Fibroblast of lung (primary cell): Measurements from ENCODE around the gene FARP1. TPM values are rescaled to one million over a fixed set of nuclear protein-coding genes. Genes with fewer than 3 reads are reported as not detected.

Experiments
- DNase-seq, 2 donors: peaks; one replicate each; pipeline versions ENCODE4 v3.0.0 to v3.0.0-alpha.2; 2010; ENCODE audit warnings: low read depth in 2 of 2
- H2AFZ ChIP-seq: 2 replicates; pipeline ENCODE4 v1.5.1; 2012; ENCODE audit warnings: low read length, control low read depth, inconsistent platforms
- H3K27ac ChIP-seq: 2 replicates; pipeline ENCODE4 v1.5.1; 2011; ENCODE audit warnings: low read length, control low read depth; ENCODE audit not compliant: insufficient read depth
- H3K27me3 ChIP-seq: 2 replicates; pipeline ENCODE4 v1.5.1; 2011; ENCODE audit warnings: mild to moderate bottlenecking, low read length; ENCODE audit not compliant: control insufficient read depth, insufficient read depth
- H3K36me3 ChIP-seq: 2 replicates; pipeline ENCODE4 v1.5.1; 2011; ENCODE audit warnings: low read length; ENCODE audit not compliant: control insufficient read depth, insufficient read depth
- H3K4me1 ChIP-seq: 2 replicates; pipeline ENCODE4 v1.5.1; 2011; ENCODE audit warnings: low read length; ENCODE audit not compliant: control insufficient read depth, insufficient read depth; ENCODE audit errors: extremely low read depth
- H3K4me2 ChIP-seq: 2 replicates; pipeline ENCODE4 v1.5.1; 2011; ENCODE audit warnings: low read length, control low read depth; ENCODE audit not compliant: insufficient read depth; ENCODE audit errors: extremely low read depth
- H3K4me3 ChIP-seq, 4 experiments: fragments of 200-600 bp in 1 of 4; sonication (generic) in 1 of 4; replicated peaks in 1 of 4; 2 replicates each; pipeline ENCODE4 v1.5.1; 2011 to 2016; ENCODE audit warnings: low read length in 4 of 4, low read depth in 3 of 4, mild to moderate bottlenecking in 3 of 4, control low read depth in 2 of 4, inconsistent platforms in 1 of 4, mixed read lengths in 1 of 4; ENCODE audit not compliant: insufficient read depth in 1 of 4; ENCODE audit errors: control extremely low read depth in 1 of 4
- H3K79me2 ChIP-seq: 2 replicates; pipeline ENCODE4 v1.5.1; 2012; ENCODE audit warnings: mild to moderate bottlenecking, low read length, inconsistent platforms; ENCODE audit not compliant: control insufficient read depth, insufficient read depth
- H3K9ac ChIP-seq: 2 replicates; pipeline ENCODE4 v1.5.1; 2011; ENCODE audit warnings: mild to moderate bottlenecking, low read length, control low read depth; ENCODE audit not compliant: insufficient read depth
- H3K9me3 ChIP-seq: 2 replicates; pipeline ENCODE4 v1.5.1; 2012; ENCODE audit warnings: low read depth, low read length; ENCODE audit not compliant: control insufficient read depth, insufficient read depth
- H4K20me1 ChIP-seq: 2 replicates; pipeline ENCODE4 v1.5.1; 2011; ENCODE audit warnings: low read length; ENCODE audit not compliant: control insufficient read depth, insufficient read depth; ENCODE audit errors: extremely low read depth
- EZH2 ChIP-seq: IDR thresholded peaks from 2 replicates; pipeline ENCODE4 v1.5.1; 2012; ENCODE audit warnings: low read length, control low read depth, mild to moderate bottlenecking; ENCODE audit errors: missing control alignments
- polyA plus RNA-seq, 2 donors: library from polyadenylated mRNA; depleted of rRNA in 1 of 2; stranded (reverse) in 1 of 2; unstranded in 1 of 2; fragments of >200 nt; gene quantifications; 2 replicates each; pipeline ENCODE4 v1.2.1, GENCODE V29; 2011 to 2012; ENCODE audit warnings: missing spikeins in 1 of 2
- total RNA-seq: library from RNA; depleted of rRNA; stranded (reverse); fragments of >200 nt; gene quantifications from 2 replicates; pipeline ENCODE4 v1.2.1, GENCODE V29; 2014
- TF ChIP-seq, protein P1 (sequence below), 2 donors: IDR thresholded peaks in 1 of 2; conservative IDR thresholded peaks in 1 of 2; 1 replicate in 1 of 2; 2 replicates in 1 of 2; pipeline ENCODE4 v1.5.1; 2011 to 2012; ENCODE audit warnings: low read length in 2 of 2, control low read depth in 1 of 2, inconsistent platforms in 1 of 2, low read depth in 1 of 2, mild to moderate bottlenecking in 1 of 2

Gene FARP1
- total and polyA plus RNA-seq, 2 donors (not counting 1 experiment from before 2014, with no cell fraction given), result 50.9 to 199 TPM

DNA sequence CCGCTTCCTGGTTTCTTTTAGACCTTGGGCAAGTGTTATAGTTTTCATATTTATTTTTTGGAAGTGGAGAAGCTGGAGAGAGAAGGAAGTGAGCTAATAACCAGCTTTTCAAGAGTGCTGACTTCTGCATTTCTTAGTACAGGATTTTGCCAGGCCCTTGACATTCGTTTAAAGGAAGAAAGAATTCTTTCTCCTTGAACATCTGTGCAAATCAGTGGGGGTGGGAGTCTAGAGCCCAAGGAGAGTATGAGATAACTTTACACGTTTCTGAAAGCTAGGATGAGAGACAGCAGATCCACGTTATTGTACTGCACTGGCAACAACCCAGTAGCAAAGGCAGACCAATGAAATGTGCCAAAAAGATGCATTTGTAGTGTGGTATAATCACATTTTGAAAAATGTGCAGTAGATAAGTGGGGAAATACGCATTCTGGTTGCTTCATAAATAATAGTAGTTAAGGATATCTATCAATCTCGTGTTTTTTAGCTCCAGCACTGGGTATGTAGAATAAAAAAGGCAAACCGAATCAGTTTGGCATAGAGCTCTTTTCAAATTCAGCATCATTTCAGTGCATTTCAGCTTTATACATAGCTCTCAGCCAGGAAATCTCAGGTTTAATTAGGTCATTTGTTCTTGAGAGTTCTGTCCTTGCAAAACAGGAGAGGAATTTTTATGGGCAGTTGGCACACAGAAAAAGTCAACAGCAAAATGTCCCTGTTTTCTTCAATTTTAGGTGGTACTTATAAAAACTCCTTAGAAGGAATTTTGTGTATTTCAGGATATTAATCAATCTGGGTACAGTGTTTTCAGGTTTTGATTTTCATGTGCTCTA, 29.9 kb downstream of the FARP1 start:
- Histone ChIP-seq H3K79me2 (peaks cover 65% of the 10 kb centered on the region), H3K27me3 (no peaks in the 10 kb centered on the region), H2AFZ (no peak overlapping the region), H3K4me1 (peaks cover 29% of the 10 kb centered on the region), H3K4me3 (peak overlapping the region in 3 of 4 experiments; percentile 6 to 18 (median 9)), H3K9ac (peak overlapping the region; percentile 58), H3K4me2 (peak overlapping the region; percentile 80), H3K9me3 (no peaks in the 10 kb centered on the region), H3K27ac (peak overlapping the region; percentile 79), H3K36me3 (no peaks in the 10 kb centered on the region), H4K20me1 (no peaks in the 10 kb centered on the region)
- TF ChIP-seq, protein P1, sequence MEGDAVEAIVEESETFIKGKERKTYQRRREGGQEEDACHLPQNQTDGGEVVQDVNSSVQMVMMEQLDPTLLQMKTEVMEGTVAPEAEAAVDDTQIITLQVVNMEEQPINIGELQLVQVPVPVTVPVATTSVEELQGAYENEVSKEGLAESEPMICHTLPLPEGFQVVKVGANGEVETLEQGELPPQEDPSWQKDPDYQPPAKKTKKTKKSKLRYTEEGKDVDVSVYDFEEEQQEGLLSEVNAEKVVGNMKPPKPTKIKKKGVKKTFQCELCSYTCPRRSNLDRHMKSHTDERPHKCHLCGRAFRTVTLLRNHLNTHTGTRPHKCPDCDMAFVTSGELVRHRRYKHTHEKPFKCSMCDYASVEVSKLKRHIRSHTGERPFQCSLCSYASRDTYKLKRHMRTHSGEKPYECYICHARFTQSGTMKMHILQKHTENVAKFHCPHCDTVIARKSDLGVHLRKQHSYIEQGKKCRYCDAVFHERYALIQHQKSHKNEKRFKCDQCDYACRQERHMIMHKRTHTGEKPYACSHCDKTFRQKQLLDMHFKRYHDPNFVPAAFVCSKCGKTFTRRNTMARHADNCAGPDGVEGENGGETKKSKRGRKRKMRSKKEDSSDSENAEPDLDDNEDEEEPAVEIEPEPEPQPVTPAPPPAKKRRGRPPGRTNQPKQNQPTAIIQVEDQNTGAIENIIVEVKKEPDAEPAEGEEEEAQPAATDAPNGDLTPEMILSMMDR (conservative IDR thresholded peaks at IDR 0.05 in 1 of 2, IDR thresholded peaks at IDR 0.05 in 1 of 2; ENCODE audit: low read depth in 1 of 2, low read length in 2 of 2), result no peak
- no peak for TF ChIP-seq EZH2
- peak; percentile 49 to 62 for DNase-seq

DNA sequence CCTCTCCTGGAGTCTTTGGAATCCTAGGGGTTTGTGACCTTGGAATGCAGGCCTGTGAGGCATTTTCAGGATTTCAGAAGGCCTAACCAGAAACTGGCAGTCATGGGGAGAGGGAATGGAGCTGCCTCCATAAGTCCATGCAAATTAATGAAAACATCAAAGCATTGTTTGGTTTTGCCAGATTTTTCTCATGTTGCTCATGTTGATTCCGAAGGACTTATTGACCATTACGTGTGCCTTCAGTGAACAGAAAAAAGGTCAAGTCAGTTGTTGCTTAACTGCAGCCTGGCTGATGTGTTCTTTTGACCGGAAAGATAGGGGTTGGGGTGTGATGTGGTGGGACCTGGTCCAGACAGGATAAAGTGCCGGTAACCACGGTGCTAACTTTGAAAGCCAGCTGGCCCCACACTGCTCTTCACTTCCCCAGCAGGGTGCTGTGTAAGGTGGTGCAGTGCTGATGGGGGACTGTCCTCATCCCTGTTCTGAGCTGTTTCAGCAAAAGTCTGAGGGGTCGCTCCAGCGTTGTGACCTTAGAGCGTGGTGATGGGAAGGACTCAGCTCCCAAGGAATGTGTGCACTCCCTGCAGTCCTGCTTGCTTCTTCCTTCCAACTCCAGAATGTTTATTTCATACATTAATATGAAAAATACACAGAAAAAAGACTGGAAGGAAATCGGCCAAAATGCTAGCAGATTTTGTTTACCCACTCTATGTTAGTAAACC, 30.7 kb downstream of the FARP1 start:
- peak overlapping the region; percentile 46 for H3K9ac ChIP-seq
- H3K27ac ChIP-seq, result peak overlapping the region; percentile 79
- H3K4me2 ChIP-seq, result peak overlapping the region; percentile 80
- peak; percentile 99 to 100 for DNase-seq
- TF ChIP-seq, protein P1 (conservative IDR thresholded peaks at IDR 0.05 in 1 of 2, IDR thresholded peaks at IDR 0.05 in 1 of 2; ENCODE audit: low read depth in 1 of 2, low read length in 2 of 2), result peak in 1 of 2 donors; percentile 6
- no peak for TF ChIP-seq EZH2
- H3K4me3 ChIP-seq, result peak overlapping the region in 2 of 4 experiments; percentile 6 to 46
- no peak overlapping the region for H2AFZ ChIP-seq
- H3K4me1 ChIP-seq, result peaks cover 29% of the 10 kb centered on the region
- H3K9me3 ChIP-seq, result no peaks in the 10 kb centered on the region
- H3K27me3 ChIP-seq, result no peaks in the 10 kb centered on the region
- H3K36me3 ChIP-seq, result no peaks in the 10 kb centered on the region
- H4K20me1 ChIP-seq, result no peaks in the 10 kb centered on the region
- H3K79me2 ChIP-seq, result peaks cover 65% of the 10 kb centered on the region

DNA sequence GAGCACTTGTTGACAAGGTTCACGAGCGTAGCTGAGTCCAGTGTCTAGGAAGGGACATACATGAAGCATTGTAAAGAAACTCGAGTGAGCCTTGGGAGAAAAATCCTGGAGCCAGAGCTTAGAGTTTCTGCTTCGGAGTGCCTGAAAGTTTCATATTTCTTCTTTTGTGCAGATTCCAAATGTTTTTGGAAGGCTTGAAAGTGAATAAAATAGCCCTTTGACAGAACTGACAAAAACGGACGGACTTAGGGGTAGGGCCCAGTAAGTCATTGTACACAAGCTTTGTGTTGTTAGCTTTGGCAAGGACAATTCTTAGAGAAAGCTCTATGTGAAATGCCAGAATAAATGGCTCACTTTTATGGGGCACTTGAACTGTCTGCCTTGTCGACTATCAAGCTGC, 31.4 kb downstream of the FARP1 start:
- Histone ChIP-seq H3K4me1 (peaks cover 29% of the 10 kb centered on the region), H3K4me2 (peak overlapping the region; percentile 71), H3K27ac (peak overlapping the region; percentile 79), H3K9ac (peak overlapping the region; percentile 46), H3K4me3 (peak overlapping the region in 2 of 4 experiments; percentile 1 to 46), H2AFZ (no peak overlapping the region), H3K27me3 (no peaks in the 10 kb centered on the region), H3K9me3 (no peaks in the 10 kb centered on the region), H3K79me2 (peaks cover 65% of the 10 kb centered on the region), H3K36me3 (no peaks in the 10 kb centered on the region), H4K20me1 (no peaks in the 10 kb centered on the region)
- no peak for TF ChIP-seq EZH2
- TF ChIP-seq, protein P1 (conservative IDR thresholded peaks at IDR 0.05 in 1 of 2, IDR thresholded peaks at IDR 0.05 in 1 of 2; ENCODE audit: low read depth in 1 of 2, low read length in 2 of 2), result no peak
- peak; percentile 44 to 73 for DNase-seq
